DND-41 (cell line): ENCODE measurements around the gene ATXN7L1.

ENCODE experiments used
- CTCF ChIP-seq: IDR thresholded peaks from 2 replicates; pipeline ENCODE4 v1.5.1; 2012; ENCODE audit warnings: borderline replicate concordance, low read length, moderate library complexity, mild to moderate bottlenecking; ENCODE audit not compliant: poor library complexity, severe bottlenecking; ENCODE audit errors: extremely low read depth
- EZH2 ChIP-seq: IDR thresholded peaks from 3 replicates; pipeline ENCODE4 v1.6.1; 2012; ENCODE audit warnings: borderline replicate concordance, low read depth, mild to moderate bottlenecking, moderate library complexity, low read length, inconsistent platforms; ENCODE audit not compliant: severe bottlenecking

GRCh38 chr7:105612806-105613205, 263.6 kb downstream of the ATXN7L1 start:
- TF ChIP-seq CTCF (no peak), EZH2 (no peak)
